ENCODE results near the gene ZFYVE28. TPM values are rescaled to one million over a fixed set of nuclear protein-coding genes. Genes with fewer than 3 reads are reported as not detected.

The ZFYVE28 gene
- total RNA-seq, 1 donor = 10.5 TPM

GRCh38 chr4:2296631-2297601 lies 121.5 kb downstream of the ZFYVE28 start:
- peak; percentile 62 for DNase-seq (ENCODE audit: insufficient read length, low spot score, missing footprints)
- Histone ChIP-seq H3K4me2 (ENCODE audit: insufficient read depth, low read length) (no peak overlapping the region), H3K4me3 (ENCODE audit: insufficient read depth, low read length) (no peak overlapping the region), H3K36me3 (ENCODE audit: insufficient read depth, low read length) (no peaks in the 10 kb centered on the region), H3K79me2 (ENCODE audit: insufficient read depth, low read length) (no peaks in the 10 kb centered on the region), H3K4me1 (ENCODE audit: insufficient read depth, low read length) (no peaks in the 10 kb centered on the region), H3K27ac (ENCODE audit: low read depth, low read length) (no peak overlapping the region), H3K9me3 (ENCODE audit: low read depth, low read length) (no peaks in the 10 kb centered on the region), H3K27me3 (ENCODE audit: insufficient read depth, low read length) (no peaks in the 10 kb centered on the region), H2AFZ (ENCODE audit: low read length) (no peak overlapping the region), H4K20me1 (ENCODE audit: insufficient read depth, low read length) (no peaks in the 10 kb centered on the region)
- TF ChIP-seq, protein P1, sequence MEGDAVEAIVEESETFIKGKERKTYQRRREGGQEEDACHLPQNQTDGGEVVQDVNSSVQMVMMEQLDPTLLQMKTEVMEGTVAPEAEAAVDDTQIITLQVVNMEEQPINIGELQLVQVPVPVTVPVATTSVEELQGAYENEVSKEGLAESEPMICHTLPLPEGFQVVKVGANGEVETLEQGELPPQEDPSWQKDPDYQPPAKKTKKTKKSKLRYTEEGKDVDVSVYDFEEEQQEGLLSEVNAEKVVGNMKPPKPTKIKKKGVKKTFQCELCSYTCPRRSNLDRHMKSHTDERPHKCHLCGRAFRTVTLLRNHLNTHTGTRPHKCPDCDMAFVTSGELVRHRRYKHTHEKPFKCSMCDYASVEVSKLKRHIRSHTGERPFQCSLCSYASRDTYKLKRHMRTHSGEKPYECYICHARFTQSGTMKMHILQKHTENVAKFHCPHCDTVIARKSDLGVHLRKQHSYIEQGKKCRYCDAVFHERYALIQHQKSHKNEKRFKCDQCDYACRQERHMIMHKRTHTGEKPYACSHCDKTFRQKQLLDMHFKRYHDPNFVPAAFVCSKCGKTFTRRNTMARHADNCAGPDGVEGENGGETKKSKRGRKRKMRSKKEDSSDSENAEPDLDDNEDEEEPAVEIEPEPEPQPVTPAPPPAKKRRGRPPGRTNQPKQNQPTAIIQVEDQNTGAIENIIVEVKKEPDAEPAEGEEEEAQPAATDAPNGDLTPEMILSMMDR (IDR thresholded peaks at IDR 0.05; ENCODE audit: extremely low read depth, low read depth, low read length) = no peak

DNA sequence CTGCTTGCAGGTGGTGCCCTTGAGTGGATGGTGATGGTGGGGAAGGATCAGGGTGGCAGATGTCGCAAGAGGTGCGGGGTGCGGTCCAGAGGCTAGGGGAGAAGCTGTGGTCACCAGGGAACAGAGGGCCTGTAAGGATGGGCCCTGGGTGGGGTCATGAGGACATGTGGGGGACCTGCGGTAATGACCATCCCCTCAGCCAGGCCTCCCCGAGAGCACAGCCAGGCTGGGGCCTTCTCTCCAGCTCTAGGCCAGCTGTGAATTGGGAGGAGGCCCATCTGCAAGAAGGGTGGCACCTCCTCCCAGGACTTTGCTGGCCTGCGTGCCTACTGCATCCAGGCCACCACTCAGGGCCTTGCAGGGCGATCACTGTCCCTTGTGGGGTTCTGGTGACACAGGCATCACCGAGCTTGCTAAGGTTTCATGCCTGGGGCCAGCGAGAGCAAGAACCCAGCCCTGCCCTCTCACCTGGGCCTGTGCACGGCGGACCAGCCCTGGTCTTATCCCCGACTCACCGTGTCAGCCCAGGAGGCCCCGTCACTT lies 122.5 kb downstream of the ZFYVE28 start:
- DNase-seq (ENCODE audit: insufficient read length, low spot score, missing footprints) = peak; percentile 19
- H3K4me1 ChIP-seq (ENCODE audit: insufficient read depth, low read length) = no peaks in the 10 kb centered on the region
- H3K4me3 ChIP-seq (ENCODE audit: insufficient read depth, low read length) = no peak overlapping the region
- no peaks in the 10 kb centered on the region for H4K20me1 ChIP-seq (ENCODE audit: insufficient read depth, low read length)
- no peaks in the 10 kb centered on the region for H3K36me3 ChIP-seq (ENCODE audit: insufficient read depth, low read length)
- H3K9me3 ChIP-seq (ENCODE audit: low read depth, low read length) = no peaks in the 10 kb centered on the region
- H2AFZ ChIP-seq (ENCODE audit: low read length) = no peak overlapping the region
- no peak overlapping the region for H3K27ac ChIP-seq (ENCODE audit: low read depth, low read length)
- no peak overlapping the region for H3K4me2 ChIP-seq (ENCODE audit: insufficient read depth, low read length)
- no peaks in the 10 kb centered on the region for H3K79me2 ChIP-seq (ENCODE audit: insufficient read depth, low read length)
- H3K27me3 ChIP-seq (ENCODE audit: insufficient read depth, low read length) = no peaks in the 10 kb centered on the region
- TF ChIP-seq, protein P1 (IDR thresholded peaks at IDR 0.05; ENCODE audit: extremely low read depth, low read depth, low read length) = no peak

DNA sequence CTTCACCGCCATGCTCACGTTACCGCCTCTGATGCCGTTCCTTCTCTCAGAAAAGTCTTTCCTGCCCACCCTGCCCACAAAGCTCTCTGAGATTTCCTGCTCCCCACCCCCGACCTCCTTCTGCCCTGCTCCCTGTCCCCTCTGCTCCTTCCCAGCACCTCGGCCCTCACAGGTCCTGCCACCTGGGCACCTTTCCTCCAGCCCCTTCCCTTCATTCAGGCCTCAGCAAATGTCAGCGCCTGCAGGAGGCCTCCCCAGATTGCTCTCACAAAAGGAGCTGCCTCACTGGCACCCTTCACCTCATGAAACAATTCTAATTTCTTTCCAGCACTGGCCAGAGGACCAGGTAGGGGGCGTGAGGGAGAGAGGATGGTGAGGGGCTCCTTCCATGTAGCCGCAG lies 122.9 kb downstream of the ZFYVE28 start:
- H3K4me1 ChIP-seq (ENCODE audit: insufficient read depth, low read length) = no peaks in the 10 kb centered on the region
- H3K36me3 ChIP-seq (ENCODE audit: insufficient read depth, low read length) = no peaks in the 10 kb centered on the region
- H4K20me1 ChIP-seq (ENCODE audit: insufficient read depth, low read length) = no peaks in the 10 kb centered on the region
- DNase-seq (ENCODE audit: insufficient read length, low spot score, missing footprints) = peak; percentile 49
- H3K4me2 ChIP-seq (ENCODE audit: insufficient read depth, low read length) = no peak overlapping the region
- H3K4me3 ChIP-seq (ENCODE audit: insufficient read depth, low read length) = no peak overlapping the region
- no peaks in the 10 kb centered on the region for H3K27me3 ChIP-seq (ENCODE audit: insufficient read depth, low read length)
- TF ChIP-seq, protein P1 (IDR thresholded peaks at IDR 0.05; ENCODE audit: extremely low read depth, low read depth, low read length) = no peak
- no peaks in the 10 kb centered on the region for H3K9me3 ChIP-seq (ENCODE audit: low read depth, low read length)
- H3K79me2 ChIP-seq (ENCODE audit: insufficient read depth, low read length) = no peaks in the 10 kb centered on the region
- no peak overlapping the region for H2AFZ ChIP-seq (ENCODE audit: low read length)
- H3K27ac ChIP-seq (ENCODE audit: low read depth, low read length) = no peak overlapping the region

DNA sequence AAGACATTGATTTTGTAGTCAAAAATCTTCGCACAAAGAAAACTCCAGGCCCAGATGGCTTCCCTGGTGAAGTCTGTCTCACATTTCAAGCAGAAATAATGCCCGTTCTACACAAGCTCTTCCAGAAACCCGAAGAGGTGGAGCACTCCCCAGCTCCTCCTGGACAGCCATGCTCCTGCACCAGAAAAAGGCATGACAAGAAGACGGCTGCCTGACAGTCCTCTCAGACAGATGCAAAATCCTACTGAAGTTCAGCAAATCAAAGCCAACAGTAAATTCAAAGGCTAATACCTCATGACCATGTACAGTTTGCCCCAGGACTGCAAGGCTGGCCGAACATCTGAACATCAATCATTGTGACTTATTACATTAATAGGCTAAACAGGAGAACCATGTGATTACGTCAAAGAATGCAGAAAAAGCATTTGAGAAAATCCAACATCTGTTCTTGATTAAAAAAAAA lies 125.8 kb downstream of the ZFYVE28 start:
- Histone ChIP-seq H3K36me3 (ENCODE audit: insufficient read depth, low read length) (no peaks in the 10 kb centered on the region), H2AFZ (ENCODE audit: low read length) (no peak overlapping the region), H3K79me2 (ENCODE audit: insufficient read depth, low read length) (no peaks in the 10 kb centered on the region), H3K27me3 (ENCODE audit: insufficient read depth, low read length) (no peaks in the 10 kb centered on the region), H3K4me2 (ENCODE audit: insufficient read depth, low read length) (no peak overlapping the region), H3K4me1 (ENCODE audit: insufficient read depth, low read length) (no peaks in the 10 kb centered on the region), H3K9me3 (ENCODE audit: low read depth, low read length) (no peaks in the 10 kb centered on the region), H4K20me1 (ENCODE audit: insufficient read depth, low read length) (no peaks in the 10 kb centered on the region), H3K27ac (ENCODE audit: low read depth, low read length) (no peak overlapping the region), H3K4me3 (ENCODE audit: insufficient read depth, low read length) (no peak overlapping the region)
- peak; percentile 30 for DNase-seq (ENCODE audit: insufficient read length, low spot score, missing footprints)
- TF ChIP-seq, protein P1 (IDR thresholded peaks at IDR 0.05; ENCODE audit: extremely low read depth, low read depth, low read length) = no peak

All from osteoblast (primary cell).